NCI-H2029 treated with DMSO at 0.1 percent for 48 hours (cell line): ENCODE measurements around the gene NFIA.
A peak's percentile ranks its signal among the peaks of the same experiment; 100 is the strongest.
"Not testable (repeated sequence)": the region's sequence is repeated elsewhere in the genome, so short reads cannot be mapped to it uniquely, and the experiment has no call there.

Experiments
- DNase-seq: peaks from one replicate; lab custom pipeline; 2025; lab: John Stamatoyannopoulos, UW

Gene NFIA

DNA sequence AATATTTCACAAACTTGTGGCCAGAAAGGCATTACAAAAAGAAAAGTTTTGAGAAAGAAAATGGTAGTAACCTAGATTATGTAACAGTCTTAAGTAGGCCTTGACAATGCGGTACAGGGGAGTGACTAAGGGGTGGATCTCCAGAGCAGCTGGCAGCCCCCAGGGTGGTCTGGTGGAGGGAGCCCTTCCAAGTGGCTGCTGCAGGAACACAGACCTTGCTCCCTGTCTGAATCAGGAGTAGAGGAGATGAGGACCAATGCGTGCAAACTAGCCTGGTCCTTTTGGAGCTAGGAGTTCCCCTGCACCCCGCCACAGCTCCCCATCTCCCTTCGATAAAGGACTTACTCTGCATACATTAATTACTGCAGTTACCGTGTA is 189.0 kb downstream of the NFIA start:
- DNase-seq: no peak

DNA sequence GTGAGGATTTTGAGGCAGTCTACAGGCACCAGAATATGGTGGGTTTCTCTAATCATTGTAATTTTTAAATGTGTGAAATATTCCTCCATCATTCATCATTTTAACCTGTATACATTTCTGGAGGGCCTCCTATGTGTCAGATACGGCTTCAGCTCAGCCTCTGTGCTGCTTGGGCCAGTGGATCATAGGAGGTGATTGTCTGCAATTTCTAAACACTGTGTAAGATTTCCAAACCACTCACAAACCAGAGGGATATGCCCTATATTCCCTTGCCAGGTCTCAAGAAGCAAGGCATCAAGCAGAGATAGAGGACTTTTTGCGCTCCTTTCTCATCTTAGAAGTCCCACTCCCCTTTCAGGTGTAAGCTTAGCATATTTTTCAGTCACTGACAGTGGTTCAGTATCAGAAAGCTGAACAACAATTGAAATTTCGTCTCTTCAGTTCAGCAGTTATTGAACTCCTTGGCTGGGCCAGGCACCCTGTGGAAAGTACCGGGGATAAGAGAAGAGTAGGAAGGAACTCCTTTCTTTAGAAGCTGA is 190.9 kb downstream of the NFIA start:
- no peak for DNase-seq

DNA sequence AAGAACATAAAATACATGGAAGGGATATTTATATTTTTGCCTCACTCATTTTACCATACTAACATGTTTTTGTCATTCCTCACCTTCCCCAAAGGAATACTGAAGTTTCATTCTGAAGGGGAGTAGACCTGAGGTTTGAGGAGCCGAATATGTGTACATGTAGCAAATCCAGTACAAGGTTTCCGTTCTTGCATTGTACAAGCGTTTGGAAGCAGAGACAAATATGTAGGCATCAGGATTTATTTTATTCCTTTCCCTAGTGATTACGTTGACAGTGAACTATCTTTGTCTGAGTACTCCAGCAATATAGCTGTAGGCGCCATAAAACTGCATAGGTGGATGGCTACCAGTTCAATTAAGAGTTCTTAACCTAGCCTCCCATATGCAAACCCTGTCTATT is 191.5 kb downstream of the NFIA start:
- no peak for DNase-seq

DNA sequence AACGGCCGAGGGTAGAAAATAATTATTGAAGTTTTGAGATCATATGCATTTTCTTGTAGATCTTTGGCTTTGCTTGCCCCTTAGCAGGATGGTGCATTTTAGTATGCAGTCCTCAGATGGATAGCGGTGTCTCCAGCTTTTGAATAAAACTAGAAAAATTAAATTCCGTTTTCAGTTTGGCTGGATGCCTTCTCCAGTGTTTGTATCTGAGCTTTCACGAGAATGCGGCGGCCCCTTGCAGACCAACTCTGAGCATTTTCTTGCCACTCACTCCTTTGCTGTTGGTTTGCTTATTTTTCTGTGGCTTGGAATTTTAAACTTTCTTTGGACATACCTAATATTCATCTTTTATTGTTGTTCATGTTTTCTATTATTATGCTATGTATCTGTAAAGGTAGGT is 192.6 kb downstream of the NFIA start:
- DNase-seq: no peak

DNA sequence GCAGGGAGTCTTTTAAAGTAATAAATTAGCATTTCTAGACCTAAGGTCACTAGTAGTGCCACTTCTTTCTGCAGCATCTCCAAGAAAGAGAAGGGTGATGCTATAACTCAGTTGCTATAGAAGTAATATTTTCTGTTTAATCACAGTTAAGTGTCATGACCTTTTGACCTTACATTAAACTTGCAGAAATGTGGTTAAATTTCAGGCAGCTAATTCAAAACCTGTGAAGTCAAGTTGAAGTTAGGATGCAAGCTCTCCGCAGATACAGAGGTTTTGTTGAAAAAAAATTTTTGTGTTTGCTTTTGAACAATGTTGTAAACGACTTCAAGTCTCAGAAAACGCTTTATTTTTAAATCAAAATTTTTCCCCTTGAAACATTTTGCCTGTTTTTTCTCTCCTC is 193.9 kb downstream of the NFIA start:
- DNase-seq: no peak

GRCh38 chr1:61277121-61277690 is 194.8 kb downstream of the NFIA start:
- no peak for DNase-seq

DNA sequence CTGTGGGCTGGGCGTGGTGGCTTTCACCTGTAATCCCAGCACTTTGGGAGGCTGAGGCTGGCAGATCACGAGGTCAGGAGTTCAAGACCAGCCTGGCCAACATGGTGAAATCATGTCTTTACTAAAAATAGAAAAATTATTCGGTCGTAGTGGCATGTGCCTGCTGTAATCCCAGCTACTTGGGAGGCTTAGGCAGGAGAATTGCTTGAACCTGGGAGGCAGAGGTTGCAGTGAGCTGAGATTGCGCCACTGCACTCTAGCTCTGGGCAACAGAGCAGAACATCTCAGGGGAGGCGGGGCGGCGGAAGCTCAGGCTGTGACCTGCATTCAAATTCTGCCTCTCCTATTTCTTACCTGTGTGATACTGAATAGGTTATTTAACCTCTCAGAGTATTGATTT is 196.1 kb downstream of the NFIA start:
- not testable (repeated sequence) for DNase-seq

GRCh38 chr1:61278966-61279365 is 196.6 kb downstream of the NFIA start:
- no peak for DNase-seq

DNA sequence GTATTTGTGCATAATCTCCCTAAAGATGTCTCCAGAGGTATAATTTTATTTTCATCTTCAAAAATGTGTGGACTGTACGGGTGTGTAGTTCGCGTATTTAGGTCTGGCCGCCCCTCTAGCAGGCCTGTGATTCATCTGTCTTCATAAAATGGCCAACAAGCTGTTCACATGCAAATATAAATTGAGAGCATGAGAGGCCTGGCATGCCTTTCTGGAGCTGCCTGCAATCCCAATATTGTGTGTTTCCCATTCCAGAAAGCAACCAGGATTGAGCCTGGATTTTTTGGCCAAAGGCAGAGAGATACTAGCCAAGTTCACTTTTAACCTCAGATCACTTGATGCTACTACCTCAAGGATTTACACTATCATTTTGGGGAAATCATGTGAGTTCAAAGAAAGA is 197.2 kb downstream of the NFIA start:
- DNase-seq: no peak

GRCh38 chr1:61280452-61280851 is 198.1 kb downstream of the NFIA start:
- DNase-seq: no peak

GRCh38 chr1:61282387-61282786 is 200.0 kb downstream of the NFIA start:
- DNase-seq: no peak

DNA sequence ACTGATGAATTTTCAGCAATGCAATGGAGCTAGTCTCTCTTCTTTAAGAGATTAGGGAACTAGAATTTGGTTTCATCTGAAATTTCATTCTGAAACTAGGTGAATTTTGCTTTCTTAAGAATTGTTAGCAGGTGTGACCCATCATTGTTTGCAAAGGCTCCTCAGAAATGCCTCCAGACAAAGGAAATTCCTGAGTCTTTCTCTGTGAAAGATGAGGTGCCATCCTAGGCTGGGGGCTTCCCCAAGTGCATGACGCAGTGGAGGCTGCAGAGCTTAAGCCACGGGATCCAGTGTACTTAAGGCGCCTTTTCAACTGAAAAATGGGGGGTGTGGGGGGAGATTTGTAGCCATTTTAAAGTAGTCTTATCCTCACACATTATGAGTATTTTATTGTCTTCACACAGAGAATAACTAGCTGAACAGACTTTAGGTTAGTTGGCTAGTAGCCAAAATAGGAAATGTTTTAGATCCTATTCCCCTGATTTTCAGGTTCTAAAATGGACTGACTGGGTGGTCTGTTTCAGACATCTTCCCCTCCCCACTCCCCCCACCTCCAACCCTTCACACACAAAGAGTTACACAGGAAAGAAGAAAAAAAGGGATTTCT is 202.0 kb downstream of the NFIA start:
- DNase-seq: no peak

DNA sequence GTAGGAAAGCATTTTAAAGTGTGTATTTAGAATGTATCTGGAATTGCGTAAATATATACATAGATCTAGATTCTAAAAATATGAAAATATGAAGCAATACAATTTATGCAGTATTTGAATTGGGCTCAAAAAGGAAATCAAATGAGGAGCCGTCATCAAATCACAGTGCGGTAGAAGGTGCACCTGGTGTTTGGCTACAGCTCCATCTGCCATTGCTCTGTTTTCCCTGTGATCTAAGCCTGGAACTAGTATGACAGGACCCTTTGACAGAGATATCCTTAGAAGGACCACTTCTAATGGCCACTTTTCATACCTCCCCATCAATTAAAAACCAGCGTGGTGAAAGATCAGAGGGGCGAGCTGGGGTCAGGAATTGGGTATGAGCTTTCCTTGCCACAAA is 202.6 kb downstream of the NFIA start:
- peak; percentile 72 for DNase-seq

GRCh38 chr1:61285371-61285885 is 203.1 kb downstream of the NFIA start:
- DNase-seq: no peak

GRCh38 chr1:61287014-61287413 is 204.7 kb downstream of the NFIA start:
- DNase-seq: no peak

DNA sequence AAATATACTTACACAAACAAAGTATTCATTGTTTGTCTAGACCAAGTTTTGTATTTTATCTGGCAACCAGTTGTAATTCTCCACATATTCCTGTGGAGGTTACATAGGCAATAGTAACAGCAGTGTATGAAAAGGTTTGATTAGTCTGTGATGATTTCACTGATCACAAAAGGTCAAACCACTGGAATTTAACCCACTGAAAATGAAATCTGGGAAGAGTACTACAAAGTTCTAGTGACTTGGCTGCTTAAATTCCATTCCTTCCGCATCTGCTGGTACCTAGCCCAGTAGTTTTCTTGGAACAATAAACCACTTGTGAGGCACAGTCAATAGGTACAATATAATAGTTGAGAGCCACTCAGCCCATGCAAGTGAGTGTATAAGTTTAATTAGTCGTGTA is 205.4 kb downstream of the NFIA start:
- DNase-seq: peak; percentile 26

GRCh38 chr1:61289232-61290098 is 207.1 kb downstream of the NFIA start:
- no peak for DNase-seq

- DNase-seq: no peak
Measured at GRCh38 chr1:61290525-61290924, 208.2 kb downstream of the NFIA start.

DNA sequence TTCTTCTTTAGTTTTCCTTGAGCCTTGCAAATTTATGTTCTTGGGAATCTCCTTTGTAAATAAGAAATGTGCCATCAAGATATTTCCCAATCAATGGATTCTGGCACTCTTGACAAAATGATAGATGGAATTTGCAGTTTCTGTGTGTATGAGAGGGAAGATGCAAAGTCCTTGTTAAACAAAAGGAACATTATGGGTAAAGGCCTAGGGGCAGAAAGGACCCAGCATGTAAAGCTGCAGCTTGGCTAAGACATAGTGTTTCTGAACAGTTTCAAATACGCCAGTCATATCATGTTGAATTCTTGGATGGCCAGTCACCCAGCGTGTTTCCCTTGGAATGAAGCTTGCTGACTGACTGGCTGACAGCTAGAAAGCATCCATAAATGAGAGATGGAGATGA is 210.8 kb downstream of the NFIA start:
- DNase-seq: no peak

GRCh38 chr1:61293986-61294504 is 211.7 kb downstream of the NFIA start:
- DNase-seq: no peak

DNA sequence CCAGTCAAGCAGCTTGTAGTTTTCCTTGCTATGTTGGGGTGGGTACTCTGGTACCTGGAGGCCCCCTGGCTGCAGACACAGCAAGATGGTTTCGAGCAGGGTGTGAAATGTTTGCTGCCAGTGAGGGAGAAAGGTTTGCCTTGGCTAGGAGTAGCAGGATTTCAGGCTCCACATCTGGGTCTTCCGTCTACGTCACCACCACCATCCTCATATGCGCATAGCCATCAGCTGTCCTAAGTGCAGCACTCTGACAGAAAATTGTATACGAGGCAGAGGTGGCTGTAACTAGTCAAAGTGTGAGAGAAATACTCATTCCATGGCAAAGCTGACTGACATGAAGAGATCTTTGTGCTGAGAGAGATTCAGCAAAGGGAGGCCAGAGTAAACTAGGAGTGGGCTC is 212.6 kb downstream of the NFIA start:
- no peak for DNase-seq

DNA sequence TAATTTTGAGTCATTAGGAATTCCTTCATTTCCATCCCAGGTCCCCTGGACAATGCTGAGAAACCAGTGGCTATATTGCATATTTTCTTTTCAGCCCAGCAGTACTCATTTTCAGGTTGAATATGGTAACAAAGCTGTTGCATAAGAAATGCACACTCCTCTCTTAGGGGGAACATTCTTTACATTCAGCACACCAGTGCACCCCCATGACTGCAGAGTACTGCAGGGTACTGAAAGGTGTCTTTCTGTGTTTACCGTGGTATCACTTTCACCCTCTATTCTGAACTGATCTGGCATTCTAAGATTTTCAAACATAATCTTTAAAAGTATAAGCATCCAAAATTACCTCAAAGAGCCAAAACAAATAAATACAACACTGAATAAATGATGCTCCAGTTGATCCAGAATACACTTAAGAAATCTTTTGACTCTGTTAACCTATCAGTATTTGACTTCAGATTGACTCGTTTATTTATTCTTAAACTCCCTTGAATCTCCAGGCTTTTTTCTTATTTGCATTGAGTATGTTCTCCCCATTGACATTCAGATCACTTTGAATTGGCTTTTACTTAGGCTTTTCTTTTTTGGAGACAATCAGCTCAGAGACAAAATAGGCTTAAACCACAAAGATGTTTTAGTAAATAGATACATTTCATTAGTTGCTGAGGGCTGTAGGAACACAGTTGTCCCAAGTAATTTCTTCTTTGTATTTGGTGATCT is 213.6 kb downstream of the NFIA start:
- DNase-seq: no peak
